K562 (cell line): ENCODE data around the gene MAGI1. TPM values are rescaled to one million over a fixed set of nuclear protein-coding genes. Genes with fewer than 3 reads are reported as not detected.

Experiments
- ATAC-seq: fragments of 200-7000 bp; cut with Tn5 transposase; 3 replicates; pipeline ENCODE4 v1.9.1; 2020; ENCODE audit warnings: moderate library complexity
- BruUV-seq: library from RNA; stranded (reverse); fragments of 400-500 nt; replicated peaks from 2 replicates; lab custom pipeline; 2021; lab: Mats Ljungman, UMichigan
- CTCF ChIA-PET: fragments of 300-600 bp; formaldehyde crosslinking; extraction: SDS; loops from one replicate; lab custom pipeline; 2021; ENCODE audit warnings: low intra/inter-chr PET ratio; lab: Yijun Ruan, JAX
- POLR2A ChIA-PET: fragments of 300-600, 350-650 bp; sonication (Branson Sonifier 250); formaldehyde crosslinking; extraction: SDS; loops from one replicate; lab custom pipeline; 2021; ENCODE audit warnings: antibody characterized with exemption, inconsistent platforms; lab: Yijun Ruan, JAX
- DNase-seq, 4 experiments: peaks; one replicate each; pipeline versions ENCODE4 v3.0.0 to v3.0.0-alpha.2; 2011 to 2018; ENCODE audit warnings: low spot score in 3 of 4, mixed read lengths in 3 of 4; ENCODE audit errors: extremely low read depth in 1 of 4
- FAIRE-seq: peaks from 2 replicates; lab custom pipeline; 2011; peaks lifted over from hg19 to GRCh38; lab: Jason Lieb, UNC
- H2AFZ ChIP-seq: 2 replicates; pipeline ENCODE4 v1.6.0; 2011; ENCODE audit warnings: low read depth, low read length, control low read depth, inconsistent platforms
- H3K27ac ChIP-seq: fragments of 200-600 bp; 3 replicates; pipeline ENCODE4 v1.8.0; 2011; ENCODE audit warnings: low read depth, mild to moderate bottlenecking, control low read depth, inconsistent platforms, low read length, moderate library complexity, mixed read lengths; ENCODE audit errors: extremely low read depth
- H3K27me3 ChIP-seq, 2 experiments: fragments of 300-600 bp in 1 of 2; 2 replicates in 1 of 2; 3 replicates in 1 of 2; pipeline versions ENCODE4 v1.6.0 to v1.8.0; 2011; ENCODE audit warnings: inconsistent platforms in 2 of 2, low read length in 2 of 2, mild to moderate bottlenecking in 1 of 2, mixed read lengths in 1 of 2, moderate library complexity in 1 of 2; ENCODE audit not compliant: control insufficient read depth in 2 of 2, insufficient read depth in 2 of 2
- H3K36me3 ChIP-seq: fragments of 300-600 bp; 3 replicates; pipeline ENCODE4 v1.8.0; 2011; ENCODE audit warnings: mild to moderate bottlenecking, low read length, inconsistent platforms; ENCODE audit not compliant: control insufficient read depth, insufficient read depth
- H3K4me1 ChIP-seq, 2 experiments: fragments of 200-600 bp in 1 of 2; replicated peaks in 1 of 2; 2 replicates in 1 of 2; 3 replicates in 1 of 2; pipeline versions ENCODE4 v1.5.1 to v1.8.0; 2011; ENCODE audit warnings: inconsistent platforms in 2 of 2, low read length in 2 of 2, mild to moderate bottlenecking in 1 of 2, mixed read lengths in 1 of 2, moderate library complexity in 1 of 2; ENCODE audit not compliant: control insufficient read depth in 2 of 2, insufficient read depth in 2 of 2
- H3K4me2 ChIP-seq: 2 replicates; pipeline ENCODE4 v1.6.1; 2011; ENCODE audit warnings: low read length, control low read depth, inconsistent platforms, mixed read lengths; ENCODE audit not compliant: insufficient read depth
- H3K4me3 ChIP-seq: fragments of 200-600 bp; sonication (generic), shearing (Covaris generic); 2 replicates; pipeline ENCODE4 v1.5.1; 2016; ENCODE audit warnings: control low read depth, inconsistent platforms
- H3K79me2 ChIP-seq: fragments of 200-600 bp; 3 replicates; pipeline ENCODE4 v1.8.0; 2011; ENCODE audit warnings: low read length, inconsistent platforms; ENCODE audit not compliant: control insufficient read depth, insufficient read depth
- H3K9ac ChIP-seq, 2 experiments: 2 replicates each; pipeline versions ENCODE4 v1.6.0 to v1.6.1; 2011; ENCODE audit warnings: low read depth in 2 of 2, low read length in 2 of 2, control low read depth in 1 of 2, inconsistent platforms in 1 of 2, mild to moderate bottlenecking in 1 of 2, mixed read lengths in 1 of 2; ENCODE audit not compliant: insufficient read depth in 1 of 2
- H3K9me1 ChIP-seq: one replicate; pipeline ENCODE4 v1.6.0; 2011; ENCODE audit warnings: inconsistent platforms, mild to moderate bottlenecking, low read length, moderate library complexity; ENCODE audit not compliant: control insufficient read depth, insufficient read depth
- H3K9me3 ChIP-seq: replicated peaks from 2 replicates; pipeline ENCODE4 v1.5.1; 2011; ENCODE audit warnings: low read depth, low read length, inconsistent platforms; ENCODE audit not compliant: control insufficient read depth, insufficient read depth
- H4K20me1 ChIP-seq: replicated peaks from 2 replicates; pipeline ENCODE4 v1.6.1; 2011; ENCODE audit warnings: low read length, inconsistent platforms, mixed read lengths; ENCODE audit not compliant: control insufficient read depth, insufficient read depth
- CTCF ChIP-seq, 3 experiments: IDR thresholded peaks in 2 of 3; conservative IDR thresholded peaks in 1 of 3; 2 replicates each; pipeline ENCODE4 v1.5.1; 2011 to 2012; ENCODE audit warnings: low read length in 3 of 3, mild to moderate bottlenecking in 3 of 3, control low read depth in 2 of 3, improper control_type of control experiment in 1 of 3, inconsistent platforms in 1 of 3, low read depth in 1 of 3, mixed read lengths in 1 of 3, moderate library complexity in 1 of 3; ENCODE audit not compliant: insufficient read depth in 2 of 3
- RAD21 ChIP-seq, 2 experiments: fragments of 250-450 bp in 1 of 2; fragments of 450-650 bp in 1 of 2; sonication (Bioruptor Pico) in 1 of 2; formaldehyde crosslinking in 1 of 2; IDR thresholded peaks in 1 of 2; conservative IDR thresholded peaks in 1 of 2; 2 replicates each; pipeline versions ENCODE4 v1.4.0 to v1.8.0; 2020 to 2022; ENCODE audit warnings: mild to moderate bottlenecking in 2 of 2, moderate library complexity in 1 of 2
- WGBS: fragments of 100-300 bp; shearing (Covaris generic); methylation state at CpG from one replicate; pipeline ENCODE4 v1.1.6; 2016; ENCODE audit warnings: low coverage, mixed read lengths; ENCODE audit not compliant: insufficient coverage; ENCODE audit errors: missing lambda C conversion rate; 5-methylcytosine and 5-hydroxymethylcytosine counted together
- in situ Hi-C: fragments of 300-500 bp; cut with MboI; formaldehyde crosslinking; loops from 4 replicates; pipeline ENCODE4 v1.15.0; 2018; ENCODE audit warnings: inconsistent platforms, mixed read lengths
- intact Hi-C: fragments of 100-400 bp; cut with micrococcal nuclease; formaldehyde crosslinking; loops from 2 replicates; pipeline ENCODE4 v1.14.2; 2022
- polyA plus RNA-seq, 8 experiments: library from polyadenylated mRNA; depleted of rRNA in 4 of 8; stranded (reverse) in 5 of 8; unstranded in 3 of 8; fragments of >200 nt; fragmentation: Nextera tagmentation in 2 of 8; fragmentation: Illumina TruSeq in 1 of 8; extraction: Ambion mirVana in 2 of 8; extraction: Trizol in 1 of 8; gene quantifications; 2 replicates each; pipeline versions ENCODE4 v1.2.1 to v1.2.3, GENCODE V29; 2011 to 2014; ENCODE audit warnings: inconsistent platforms in 1 of 8, missing spikeins in 1 of 8
- total RNA-seq, 7 experiments: library from RNA; depleted of rRNA in 6 of 7; stranded (reverse); fragments of >200 nt in 6 of 7; fragmentation: Illumina TruSeq in 2 of 7; extraction: Trizol in 2 of 7; gene quantifications; 2 replicates each; pipeline versions ENCODE4 v1.2.1 to v1.2.3, GENCODE V29; 2011 to 2021; ENCODE audit warnings: low replicate concordance in 1 of 7
- TF ChIP-seq, protein P1 (sequence below), 2 experiments: fragments of 200-800 bp in 1 of 2; sonication (Bioruptor generic) in 1 of 2; sonication (generic) in 1 of 2; formaldehyde crosslinking in 1 of 2; IDR thresholded peaks in 1 of 2; conservative IDR thresholded peaks in 1 of 2; 2 replicates each; pipeline versions ENCODE4 v1.5.0 to v1.6.1; 2016 to 2020; ENCODE audit warnings: missing compliant biosample characterization in 1 of 2, missing genetic modification characterization in 1 of 2, missing genetic modification reagents in 1 of 2

MAGI1 gene
- total and polyA plus RNA-seq, 9 of the 15 experiments (the other 6 are each of a cell fraction or from before 2014, with no cell fraction given) = 7.8 to 59.4 (median 43.2) TPM

- intact Hi-C loops = no loop called here
- H3K27ac ChIP-seq = no peak overlapping the region
- CTCF ChIA-PET = no interaction called here
- H3K79me2 ChIP-seq = no peaks in the 10 kb centered on the region
- no peaks in the 10 kb centered on the region for H3K4me1 ChIP-seq
- H3K9ac ChIP-seq = no peak overlapping the region
- no peak for FAIRE-seq
- H4K20me1 ChIP-seq = no peaks in the 10 kb centered on the region
- peaks cover 64% of the 10 kb centered on the region for H3K36me3 ChIP-seq
- 63% methylated on average over 1 of the region's 3 CpGs for WGBS
- no peaks in the 10 kb centered on the region for H3K9me1 ChIP-seq
- ATAC-seq = 0 out of 3 replicates have a peak, but pooled peaks have one; percentile 37
- H3K27me3 ChIP-seq = no peaks in the 10 kb centered on the region
- H2AFZ ChIP-seq = no peak overlapping the region
- TF ChIP-seq RAD21 (CRISPR knock-in tag; conservative IDR thresholded peaks at IDR 0.05 in 1 of 2, IDR thresholded peaks at IDR 0.05 in 1 of 2) (peak in 1 of 2 experiments; percentile 28; a peak in 1 of 4 replicates), CTCF (IDR thresholded peaks at IDR 0.05 in 2 of 3, conservative IDR thresholded peaks at IDR 0.05 in 1 of 3; ENCODE audit: insufficient read depth in 2 of 3, low read depth in 1 of 3, low read length in 3 of 3) (0 out of 6 replicates have a peak, but pooled peaks of 2 of the 3 experiments have one; percentile 9 to 22)
- TF ChIP-seq, protein P1, sequence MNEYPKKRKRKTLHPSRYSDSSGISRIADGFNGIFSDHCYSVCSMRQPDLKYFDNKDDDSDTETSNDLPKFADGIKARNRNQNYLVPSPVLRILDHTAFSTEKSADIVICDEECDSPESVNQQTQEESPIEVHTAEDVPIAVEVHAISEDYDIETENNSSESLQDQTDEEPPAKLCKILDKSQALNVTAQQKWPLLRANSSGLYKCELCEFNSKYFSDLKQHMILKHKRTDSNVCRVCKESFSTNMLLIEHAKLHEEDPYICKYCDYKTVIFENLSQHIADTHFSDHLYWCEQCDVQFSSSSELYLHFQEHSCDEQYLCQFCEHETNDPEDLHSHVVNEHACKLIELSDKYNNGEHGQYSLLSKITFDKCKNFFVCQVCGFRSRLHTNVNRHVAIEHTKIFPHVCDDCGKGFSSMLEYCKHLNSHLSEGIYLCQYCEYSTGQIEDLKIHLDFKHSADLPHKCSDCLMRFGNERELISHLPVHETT (CRISPR knock-in tag; conservative IDR thresholded peaks at IDR 0.05 in 1 of 2, IDR thresholded peaks at IDR 0.05 in 1 of 2) = no peak
- DNase-seq = peak in 1 of 4 experiments; percentile 3
- no peak overlapping the region for H3K4me3 ChIP-seq
- no TSS peak for BruUV-seq
- in situ Hi-C loops = loop anchor here (10.0 kb wide), 1 partner anchor 891 kb away; no protein-coding TSS in a partner anchor
- no peaks in the 10 kb centered on the region for H3K9me3 ChIP-seq
- H3K4me2 ChIP-seq = no peak overlapping the region
- POLR2A ChIA-PET = interaction anchor here (0.6 to 1.4 kb wide), 3 partner anchors 9 to 171 kb away, joined by 3 to 5 read pairs (median 3); no protein-coding TSS in a partner anchor
Observed at GRCh38 chr3:65425880-65426279, 612.8 kb downstream of the MAGI1 start.
